Ishikawa (cell line): ENCODE data around the gene RAPGEF4.
A peak's percentile ranks its signal among the peaks of the same experiment; 100 is the strongest.

Experiments
- CEBPB ChIP-seq: IDR thresholded peaks from 2 replicates; pipeline ENCODE4 v1.6.1; 2012
- CREB1 ChIP-seq: IDR thresholded peaks from 2 replicates; pipeline ENCODE4 v1.6.1; 2012; ENCODE audit warnings: low read depth
- EGR1 ChIP-seq: IDR thresholded peaks from 2 replicates; pipeline ENCODE4 v1.6.1; 2012
- EP300 ChIP-seq: IDR thresholded peaks from 2 replicates; pipeline ENCODE4 v1.6.1; 2012; ENCODE audit warnings: borderline replicate concordance
- FOXM1 ChIP-seq: IDR thresholded peaks from 2 replicates; pipeline ENCODE4 v1.6.1; 2012; ENCODE audit warnings: low read depth, borderline replicate concordance
- NFIC ChIP-seq: IDR thresholded peaks from 2 replicates; pipeline ENCODE4 v1.6.1; 2012
- RAD21 ChIP-seq: IDR thresholded peaks from 2 replicates; pipeline ENCODE4 v1.6.1; 2012; ENCODE audit warnings: low read depth
- TAF1 ChIP-seq: IDR thresholded peaks from 2 replicates; pipeline ENCODE4 v1.6.1; 2012; ENCODE audit warnings: low read depth, mild to moderate bottlenecking
- TCF12 ChIP-seq: IDR thresholded peaks from 2 replicates; pipeline ENCODE4 v1.6.1; 2012; ENCODE audit warnings: low read depth
- TEAD4 ChIP-seq: IDR thresholded peaks from 2 replicates; pipeline ENCODE4 v1.6.1; 2012
- YY1 ChIP-seq: IDR thresholded peaks from 2 replicates; pipeline ENCODE4 v1.6.1; 2012; ENCODE audit warnings: low read depth
- ZBTB7A ChIP-seq: IDR thresholded peaks from 2 replicates; pipeline ENCODE4 v1.6.1; 2012; ENCODE audit warnings: low read depth
- TF ChIP-seq, protein P1 (sequence below): IDR thresholded peaks from 2 replicates; pipeline ENCODE4 v1.6.1; 2012; ENCODE audit warnings: low read depth, mild to moderate bottlenecking
- TF ChIP-seq, protein P2 (sequence below): IDR thresholded peaks from 2 replicates; pipeline ENCODE4 v1.6.1; 2012
- TF ChIP-seq, protein P3 (sequence below): IDR thresholded peaks from 2 replicates; pipeline ENCODE4 v1.6.1; 2012

Gene RAPGEF4

DNA sequence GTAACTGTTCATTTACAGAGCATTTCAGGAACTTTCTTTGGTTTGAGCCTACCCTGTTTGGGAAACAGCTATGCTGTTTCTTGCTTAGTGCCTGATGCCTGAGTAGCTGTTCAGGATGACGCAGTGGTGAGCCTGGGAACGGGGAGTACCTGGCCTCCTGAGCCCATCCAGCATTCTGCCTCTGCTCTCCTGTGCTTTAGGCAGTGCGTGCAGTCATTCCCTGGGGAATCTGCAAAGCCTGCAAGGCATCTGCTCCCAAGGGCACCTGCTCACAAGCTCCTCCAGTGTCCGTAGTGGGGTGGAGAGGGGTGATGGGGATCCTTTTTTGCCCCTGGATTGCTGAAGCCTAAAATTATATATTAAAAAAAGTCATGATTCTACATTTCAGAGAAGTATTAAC lies 68.8 kb downstream of the RAPGEF4 start:
- TF ChIP-seq, protein P1, sequence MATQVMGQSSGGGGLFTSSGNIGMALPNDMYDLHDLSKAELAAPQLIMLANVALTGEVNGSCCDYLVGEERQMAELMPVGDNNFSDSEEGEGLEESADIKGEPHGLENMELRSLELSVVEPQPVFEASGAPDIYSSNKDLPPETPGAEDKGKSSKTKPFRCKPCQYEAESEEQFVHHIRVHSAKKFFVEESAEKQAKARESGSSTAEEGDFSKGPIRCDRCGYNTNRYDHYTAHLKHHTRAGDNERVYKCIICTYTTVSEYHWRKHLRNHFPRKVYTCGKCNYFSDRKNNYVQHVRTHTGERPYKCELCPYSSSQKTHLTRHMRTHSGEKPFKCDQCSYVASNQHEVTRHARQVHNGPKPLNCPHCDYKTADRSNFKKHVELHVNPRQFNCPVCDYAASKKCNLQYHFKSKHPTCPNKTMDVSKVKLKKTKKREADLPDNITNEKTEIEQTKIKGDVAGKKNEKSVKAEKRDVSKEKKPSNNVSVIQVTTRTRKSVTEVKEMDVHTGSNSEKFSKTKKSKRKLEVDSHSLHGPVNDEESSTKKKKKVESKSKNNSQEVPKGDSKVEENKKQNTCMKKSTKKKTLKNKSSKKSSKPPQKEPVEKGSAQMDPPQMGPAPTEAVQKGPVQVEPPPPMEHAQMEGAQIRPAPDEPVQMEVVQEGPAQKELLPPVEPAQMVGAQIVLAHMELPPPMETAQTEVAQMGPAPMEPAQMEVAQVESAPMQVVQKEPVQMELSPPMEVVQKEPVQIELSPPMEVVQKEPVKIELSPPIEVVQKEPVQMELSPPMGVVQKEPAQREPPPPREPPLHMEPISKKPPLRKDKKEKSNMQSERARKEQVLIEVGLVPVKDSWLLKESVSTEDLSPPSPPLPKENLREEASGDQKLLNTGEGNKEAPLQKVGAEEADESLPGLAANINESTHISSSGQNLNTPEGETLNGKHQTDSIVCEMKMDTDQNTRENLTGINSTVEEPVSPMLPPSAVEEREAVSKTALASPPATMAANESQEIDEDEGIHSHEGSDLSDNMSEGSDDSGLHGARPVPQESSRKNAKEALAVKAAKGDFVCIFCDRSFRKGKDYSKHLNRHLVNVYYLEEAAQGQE, result no peak

DNA sequence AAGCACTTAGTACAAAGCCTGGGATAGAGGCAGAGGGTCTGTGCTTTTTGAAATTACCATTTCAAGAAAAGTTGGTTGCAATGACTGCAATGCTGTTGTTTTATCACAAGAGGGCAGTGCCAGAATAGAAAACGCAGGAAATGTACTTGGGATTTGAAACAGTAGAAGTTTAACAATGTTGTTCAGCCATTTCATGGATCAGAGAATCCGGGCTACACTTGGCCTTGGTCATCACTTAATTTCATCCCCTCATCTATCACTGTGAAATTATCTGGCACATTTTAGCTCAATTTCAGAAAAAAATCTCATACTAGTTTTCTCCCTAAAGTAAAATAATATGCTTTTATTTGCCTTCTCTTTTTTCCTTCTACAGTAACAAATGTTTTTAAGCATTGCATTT lies 70.8 kb downstream of the RAPGEF4 start:
- TF ChIP-seq RAD21, result peak; percentile 93
- no peak for TF ChIP-seq NFIC
- TF ChIP-seq YY1, result no peak
- TF ChIP-seq CEBPB, result no peak
- TF ChIP-seq TEAD4, result 0 out of 2 replicates have a peak, but pooled peaks have one; percentile 13
- TF ChIP-seq, protein P2, sequence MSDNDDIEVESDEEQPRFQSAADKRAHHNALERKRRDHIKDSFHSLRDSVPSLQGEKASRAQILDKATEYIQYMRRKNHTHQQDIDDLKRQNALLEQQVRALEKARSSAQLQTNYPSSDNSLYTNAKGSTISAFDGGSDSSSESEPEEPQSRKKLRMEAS, result no peak
- TF ChIP-seq TCF12, result no peak
- TF ChIP-seq TAF1, result no peak
- TF ChIP-seq CREB1, result no peak
- TF ChIP-seq, protein P1, result no peak

DNA sequence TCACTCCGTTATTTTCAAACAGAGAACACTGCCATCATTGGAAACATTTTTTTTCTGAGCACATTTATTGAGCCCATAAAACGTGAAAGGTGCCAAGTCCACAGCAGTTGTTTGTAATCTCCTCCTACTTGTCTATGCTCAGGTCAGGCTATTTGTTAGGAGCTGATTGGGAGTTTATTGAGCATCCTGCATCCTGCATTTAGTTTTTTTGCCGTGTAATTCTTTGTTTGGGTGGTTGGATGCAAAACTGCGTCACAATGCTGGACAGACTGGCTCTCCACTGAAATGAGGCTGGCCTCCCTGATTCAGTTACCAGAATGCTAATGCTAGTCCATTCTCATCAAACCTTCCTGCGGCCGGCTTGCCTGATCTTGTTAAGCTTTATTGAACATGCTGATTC lies 71.4 kb downstream of the RAPGEF4 start:
- no peak for TF ChIP-seq CEBPB
- no peak for TF ChIP-seq YY1
- TF ChIP-seq EGR1, result no peak

DNA sequence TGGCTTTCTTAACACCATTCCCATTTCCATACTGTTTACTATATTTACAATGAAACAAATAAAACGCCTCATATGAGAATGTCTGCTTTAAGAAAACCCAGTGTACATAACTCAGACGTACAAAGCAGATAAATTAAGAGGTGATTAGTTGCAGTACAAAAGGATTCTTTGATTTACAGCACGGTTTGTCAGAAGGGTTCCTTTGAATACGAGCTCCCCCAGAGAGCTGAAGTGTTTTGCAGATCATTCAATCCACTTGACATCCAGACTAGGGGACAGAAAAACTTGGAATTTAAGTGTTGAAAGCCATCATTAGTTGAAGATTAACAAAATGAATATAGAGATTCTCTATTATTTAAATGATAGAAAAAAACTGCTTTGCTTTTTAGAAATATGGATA lies 72.5 kb downstream of the RAPGEF4 start:
- no peak for TF ChIP-seq TEAD4
- TF ChIP-seq RAD21, result no peak
- TF ChIP-seq NFIC, result no peak
- no peak for TF ChIP-seq FOXM1
- TF ChIP-seq, protein P1, result no peak
- no peak for TF ChIP-seq ZBTB7A
- TF ChIP-seq CEBPB, result no peak
- no peak for TF ChIP-seq EP300
- TF ChIP-seq, protein P2, result no peak
- no peak for TF ChIP-seq TAF1
- no peak for TF ChIP-seq TCF12
- TF ChIP-seq, protein P3, sequence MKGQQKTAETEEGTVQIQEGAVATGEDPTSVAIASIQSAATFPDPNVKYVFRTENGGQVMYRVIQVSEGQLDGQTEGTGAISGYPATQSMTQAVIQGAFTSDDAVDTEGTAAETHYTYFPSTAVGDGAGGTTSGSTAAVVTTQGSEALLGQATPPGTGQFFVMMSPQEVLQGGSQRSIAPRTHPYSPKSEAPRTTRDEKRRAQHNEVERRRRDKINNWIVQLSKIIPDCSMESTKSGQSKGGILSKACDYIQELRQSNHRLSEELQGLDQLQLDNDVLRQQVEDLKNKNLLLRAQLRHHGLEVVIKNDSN, result no peak
- TF ChIP-seq CREB1, result no peak
- no peak for TF ChIP-seq YY1
- TF ChIP-seq EGR1, result no peak

DNA sequence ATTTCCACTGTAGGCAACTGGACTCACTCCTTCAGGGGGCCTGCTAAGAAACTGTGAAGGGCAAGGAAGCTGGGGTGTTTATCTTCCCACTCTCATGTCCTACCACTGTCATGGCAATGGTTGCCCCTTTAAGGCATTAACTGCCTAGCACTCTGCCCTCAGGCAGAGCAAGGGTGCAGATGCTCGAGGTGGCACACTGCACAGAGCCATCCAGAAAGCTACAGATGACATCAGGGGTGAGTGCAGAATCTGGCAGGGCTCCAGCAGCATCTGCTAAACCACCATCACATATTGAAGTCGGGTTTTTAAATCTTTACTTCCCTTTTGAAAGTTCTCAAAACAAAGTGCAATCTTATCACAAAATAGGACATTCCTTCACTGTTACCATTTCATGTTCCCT lies 75.4 kb downstream of the RAPGEF4 start:
- TF ChIP-seq, protein P2, result no peak
- TF ChIP-seq YY1, result no peak
- TF ChIP-seq EGR1, result no peak

DNA sequence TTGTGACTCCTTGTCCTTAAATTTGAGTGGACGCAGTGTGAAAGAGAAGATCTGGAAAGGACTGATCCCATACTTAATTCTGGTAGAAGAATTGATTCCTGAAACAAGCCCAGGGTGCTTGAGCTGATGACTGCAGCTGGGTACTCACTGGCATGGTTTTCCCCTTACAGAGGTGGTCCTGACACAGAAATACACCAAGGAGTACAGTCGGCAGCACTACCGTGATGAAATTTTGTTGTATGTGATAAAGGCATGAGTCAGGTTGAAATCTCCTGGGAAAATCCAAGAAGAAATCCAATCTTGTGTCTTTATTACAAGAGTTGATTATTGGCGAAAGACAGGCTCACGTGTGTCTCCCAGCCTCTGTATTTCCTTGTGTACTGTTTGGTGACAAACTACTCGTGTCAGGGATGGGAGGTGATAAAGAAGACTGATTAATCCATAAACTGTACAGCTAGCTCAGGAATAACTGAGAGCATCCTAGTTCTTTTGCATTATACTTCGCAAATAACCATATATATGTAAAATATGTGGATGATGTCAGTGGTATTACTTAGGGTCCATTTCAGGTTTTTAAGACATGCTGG lies 76.6 kb downstream of the RAPGEF4 start:
- no peak for TF ChIP-seq ZBTB7A
- TF ChIP-seq CEBPB, result no peak
